Tibial nerve (tissue), 4 donors: ENCODE measurements around the gene DDX25. TPM values are rescaled to one million over a fixed set of nuclear protein-coding genes. Genes with fewer than 3 reads are reported as not detected.

Experiments used
- DNase-seq, 2 donors: peaks; one replicate each; pipeline ENCODE4 v3.0.0-alpha.2; 2019; ENCODE audit warnings: low spot score in 2 of 2
- H3K27ac ChIP-seq, 4 donors: fragments of 200-600 bp; sonication (generic) in 3 of 4; one replicate each; pipeline ENCODE4 v1.5.1; 2017 to 2019; ENCODE audit warnings: mild to moderate bottlenecking in 1 of 4
- H3K27me3 ChIP-seq, 2 donors: fragments of 200-600 bp; sonication (generic) in 1 of 2; one replicate each; pipeline versions ENCODE4 v1.5.1 to v1.6.0; 2017 to 2019
- H3K36me3 ChIP-seq, 3 donors: fragments of 200-600 bp; sonication (generic); one replicate each; pipeline ENCODE4 v1.5.1; 2018 to 2019
- H3K4me1 ChIP-seq, 4 donors: fragments of 200-600 bp; sonication (generic) in 3 of 4; one replicate each; pipeline ENCODE4 v1.5.1; 2017 to 2019
- H3K4me3 ChIP-seq, 4 donors: fragments of 200-600 bp; sonication (generic) in 3 of 4; one replicate each; pipeline ENCODE4 v1.5.1; 2017 to 2019; ENCODE audit warnings: mild to moderate bottlenecking in 1 of 4, moderate library complexity in 1 of 4
- H3K9me3 ChIP-seq, 4 donors: fragments of 200-600 bp; sonication (generic) in 3 of 4; one replicate each; pipeline ENCODE4 v1.5.1; 2017 to 2019
- EP300 ChIP-seq, 2 donors: sonication (generic); formaldehyde crosslinking; IDR thresholded peaks; one replicate each; pipeline ENCODE4 v1.6.1; 2017; ENCODE audit warnings: antibody characterized with exemption in 2 of 2, mild to moderate bottlenecking in 1 of 2
- POLR2A ChIP-seq, 2 donors: fragments of 450-650 bp; IDR thresholded peaks; one replicate each; pipeline ENCODE4 v1.6.1; 2017; ENCODE audit warnings: antibody characterized with exemption in 2 of 2, mild to moderate bottlenecking in 2 of 2, moderate library complexity in 2 of 2
- WGBS, 2 donors: methylation state at CpG; one replicate each; pipeline ENCODE4 v1.1.5; 2018; 5-methylcytosine and 5-hydroxymethylcytosine counted together
- total RNA-seq, 4 donors: library from RNA; depleted of rRNA; stranded (reverse); fragments of >200 nt; gene quantifications; one replicate each; pipeline ENCODE4 v1.1.0, GENCODE V29; 2016
- TF ChIP-seq, protein P1 (sequence below), 5 experiments: fragments of 200-600 bp in 3 of 5; fragments of 450-650 bp in 2 of 5; sonication (generic) in 3 of 5; IDR thresholded peaks; one replicate each; pipeline ENCODE4 v1.5.1; 2016 to 2019; ENCODE audit warnings: antibody characterized with exemption in 5 of 5, mild to moderate bottlenecking in 3 of 5, moderate library complexity in 2 of 5

Gene DDX25
- total RNA-seq, 4 donors from 2014 or later: 0.30 TPM; not detected in 3

DNA sequence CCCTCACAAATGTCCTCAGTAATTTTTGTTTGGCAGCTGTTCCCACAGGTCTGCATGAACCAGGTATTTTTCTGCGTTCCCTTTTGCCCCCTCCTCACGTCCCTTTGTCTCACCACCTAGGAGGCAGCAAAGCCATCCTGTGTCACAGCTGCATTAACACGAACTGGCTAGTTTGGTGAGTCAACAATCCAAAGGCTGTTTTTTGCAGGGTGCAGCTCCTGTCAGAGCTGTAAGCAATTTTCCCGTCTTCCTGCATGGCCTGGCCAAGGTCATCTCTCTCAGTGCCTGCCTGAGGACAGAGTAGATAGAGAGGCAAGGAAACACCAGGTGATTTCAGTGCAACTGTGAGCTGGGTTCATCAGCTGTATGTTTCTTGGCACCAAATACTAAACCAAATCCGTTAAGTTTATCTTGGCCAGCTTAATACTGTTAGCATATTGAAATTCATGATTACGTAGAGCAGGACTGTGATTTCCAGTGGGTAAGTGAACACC lies 21.0 kb downstream of the DDX25 start:
- no peak for DNase-seq
- 61 to 62% methylated on average over 6 of the region's 6 CpGs for WGBS, 2 donors

DNA sequence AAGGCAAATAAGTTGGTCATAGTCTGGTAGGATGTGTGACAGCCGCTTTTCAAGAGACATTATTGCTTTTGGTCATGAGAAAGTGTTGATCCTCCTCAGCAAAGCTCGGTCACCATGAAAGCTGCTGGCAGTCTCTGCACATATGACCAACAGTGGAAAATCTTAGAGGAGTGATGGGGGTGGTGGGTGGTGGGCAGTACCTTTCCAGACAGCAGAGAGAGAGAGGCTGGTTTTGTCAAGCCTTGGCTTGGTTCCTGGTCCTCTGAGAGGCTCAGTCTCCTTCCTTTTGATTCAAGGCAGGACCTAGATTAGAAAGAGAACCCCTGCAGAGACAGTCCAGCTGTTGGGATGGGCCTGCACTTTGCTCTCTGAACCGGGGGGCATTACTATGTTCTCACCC lies 21.5 kb downstream of the DDX25 start:
- H3K36me3 ChIP-seq: no peaks in the 10 kb centered on the region
- no peak overlapping the region for H3K27ac ChIP-seq
- 62 to 78% methylated on average over 3 of the region's 3 CpGs for WGBS, 2 donors
- H3K27me3 ChIP-seq: no peaks in the 10 kb centered on the region
- no peak overlapping the region for H3K4me3 ChIP-seq
- DNase-seq: no peak
- TF ChIP-seq EP300 (IDR thresholded peaks at IDR 0.05) (no peak), POLR2A (IDR thresholded peaks at IDR 0.05) (no peak)
- TF ChIP-seq, protein P1, sequence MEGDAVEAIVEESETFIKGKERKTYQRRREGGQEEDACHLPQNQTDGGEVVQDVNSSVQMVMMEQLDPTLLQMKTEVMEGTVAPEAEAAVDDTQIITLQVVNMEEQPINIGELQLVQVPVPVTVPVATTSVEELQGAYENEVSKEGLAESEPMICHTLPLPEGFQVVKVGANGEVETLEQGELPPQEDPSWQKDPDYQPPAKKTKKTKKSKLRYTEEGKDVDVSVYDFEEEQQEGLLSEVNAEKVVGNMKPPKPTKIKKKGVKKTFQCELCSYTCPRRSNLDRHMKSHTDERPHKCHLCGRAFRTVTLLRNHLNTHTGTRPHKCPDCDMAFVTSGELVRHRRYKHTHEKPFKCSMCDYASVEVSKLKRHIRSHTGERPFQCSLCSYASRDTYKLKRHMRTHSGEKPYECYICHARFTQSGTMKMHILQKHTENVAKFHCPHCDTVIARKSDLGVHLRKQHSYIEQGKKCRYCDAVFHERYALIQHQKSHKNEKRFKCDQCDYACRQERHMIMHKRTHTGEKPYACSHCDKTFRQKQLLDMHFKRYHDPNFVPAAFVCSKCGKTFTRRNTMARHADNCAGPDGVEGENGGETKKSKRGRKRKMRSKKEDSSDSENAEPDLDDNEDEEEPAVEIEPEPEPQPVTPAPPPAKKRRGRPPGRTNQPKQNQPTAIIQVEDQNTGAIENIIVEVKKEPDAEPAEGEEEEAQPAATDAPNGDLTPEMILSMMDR (IDR thresholded peaks at IDR 0.05): no peak
- H3K9me3 ChIP-seq: no peaks in the 10 kb centered on the region
- no peaks in the 10 kb centered on the region for H3K4me1 ChIP-seq

More for the DNA sequence above, 21.0 kb downstream of the DDX25 start:
- H3K4me1 ChIP-seq: no peaks in the 10 kb centered on the region
- no peak for TF ChIP-seq EP300 (IDR thresholded peaks at IDR 0.05)
- TF ChIP-seq, protein P1 (IDR thresholded peaks at IDR 0.05): no peak
- TF ChIP-seq POLR2A (IDR thresholded peaks at IDR 0.05): no peak
- H3K36me3 ChIP-seq: no peaks in the 10 kb centered on the region
- H3K4me3 ChIP-seq: no peak overlapping the region
- H3K9me3 ChIP-seq: no peaks in the 10 kb centered on the region
- no peak overlapping the region for H3K27ac ChIP-seq
- no peaks in the 10 kb centered on the region for H3K27me3 ChIP-seq

DNA sequence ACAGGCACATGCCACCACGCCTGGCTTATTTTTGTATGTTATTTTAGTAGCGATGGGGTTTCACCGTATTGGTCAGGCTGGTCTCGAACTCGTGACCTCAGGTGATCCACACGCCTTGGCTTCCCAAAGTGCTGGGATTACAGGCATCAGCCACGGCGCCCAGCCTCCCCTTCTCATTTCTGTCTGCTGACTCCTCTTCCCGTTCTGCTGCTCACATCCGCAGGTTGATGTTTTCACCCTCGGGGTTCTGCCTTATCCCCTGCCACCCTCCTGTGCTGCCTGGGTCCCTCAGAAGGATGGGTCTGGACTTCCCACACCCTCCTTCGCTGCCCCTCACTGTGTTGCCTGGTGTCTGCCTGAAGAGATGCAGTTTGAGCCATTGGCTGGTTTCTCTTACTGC lies 22.4 kb downstream of the DDX25 start:
- no peaks in the 10 kb centered on the region for H3K9me3 ChIP-seq
- WGBS, 2 donors: 91 to 94% methylated on average over 12 of the region's 12 CpGs

DNA sequence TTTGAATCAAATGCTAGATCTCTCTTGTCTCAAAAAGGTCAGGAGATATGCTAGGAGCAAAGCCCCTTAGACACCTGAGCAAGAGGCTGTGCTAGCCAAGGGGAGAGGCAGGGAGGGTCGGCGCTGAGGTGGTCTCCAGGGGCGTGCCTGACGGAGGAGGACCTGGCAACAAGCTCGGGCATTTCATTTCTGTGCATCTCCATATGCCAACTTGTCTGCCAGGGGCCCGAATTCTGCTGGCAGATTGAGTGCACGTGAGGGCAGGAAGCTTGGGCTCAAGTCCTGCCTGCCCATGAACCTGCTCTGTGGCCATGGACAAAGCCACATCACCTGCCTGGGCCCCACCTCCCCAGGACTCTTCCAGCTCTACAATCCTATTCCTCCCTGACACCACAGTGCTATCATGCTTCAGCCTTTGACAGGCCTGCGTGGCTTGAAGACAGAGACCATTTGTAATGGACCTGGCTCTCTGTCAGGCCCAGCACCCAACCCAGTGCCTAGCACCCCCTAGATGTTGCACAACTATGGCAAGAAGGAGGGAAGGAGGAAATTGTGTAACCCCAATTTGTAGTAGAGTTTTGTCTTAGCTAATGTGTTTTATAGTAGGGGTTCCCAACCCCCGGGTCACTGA lies 25.3 kb downstream of the DDX25 start:
- TF ChIP-seq, protein P1 (IDR thresholded peaks at IDR 0.05): no peak
- TF ChIP-seq POLR2A (IDR thresholded peaks at IDR 0.05): no peak
- TF ChIP-seq EP300 (IDR thresholded peaks at IDR 0.05): no peak
- whole genome bisulfite sequencing, 2 donors: 82 to 87% methylated on average over 9 of the region's 9 CpGs
- H3K4me1 ChIP-seq: no peaks in the 10 kb centered on the region
- H3K27ac ChIP-seq: no peak overlapping the region
- H3K27me3 ChIP-seq: no peaks in the 10 kb centered on the region
- DNase-seq: no peak
- no peaks in the 10 kb centered on the region for H3K9me3 ChIP-seq
- H3K4me3 ChIP-seq: no peak overlapping the region
- no peaks in the 10 kb centered on the region for H3K36me3 ChIP-seq

More for the DNA sequence above, 22.4 kb downstream of the DDX25 start:
- no peaks in the 10 kb centered on the region for H3K27me3 ChIP-seq
- H3K27ac ChIP-seq: no peak overlapping the region
- no peak for DNase-seq
- no peaks in the 10 kb centered on the region for H3K4me1 ChIP-seq
- no peak overlapping the region for H3K4me3 ChIP-seq
- TF ChIP-seq POLR2A (IDR thresholded peaks at IDR 0.05): no peak
- TF ChIP-seq, protein P1 (IDR thresholded peaks at IDR 0.05): no peak
- TF ChIP-seq EP300 (IDR thresholded peaks at IDR 0.05): no peak
- H3K36me3 ChIP-seq: no peaks in the 10 kb centered on the region

DNA sequence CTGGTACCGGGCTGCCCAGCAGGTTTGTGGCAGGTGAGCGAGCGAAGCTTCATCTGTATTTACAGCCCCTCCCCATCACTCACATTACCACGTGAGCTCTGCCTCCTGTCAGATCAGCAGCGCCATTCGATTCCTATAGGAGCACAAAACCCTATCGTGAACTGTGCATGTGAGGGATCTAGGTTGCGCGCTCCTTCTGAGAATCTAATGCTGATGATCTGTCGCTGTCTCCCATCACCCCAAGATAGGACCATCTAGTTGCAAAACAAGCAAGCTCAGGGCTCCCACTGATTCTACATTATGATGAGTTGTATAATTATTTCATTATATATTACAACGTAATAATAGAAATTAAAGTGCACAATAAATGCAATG lies 25.8 kb downstream of the DDX25 start:
- DNase-seq: no peak
- TF ChIP-seq EP300 (IDR thresholded peaks at IDR 0.05): no peak
- TF ChIP-seq, protein P1 (IDR thresholded peaks at IDR 0.05): no peak
- TF ChIP-seq POLR2A (IDR thresholded peaks at IDR 0.05): no peak
- no peaks in the 10 kb centered on the region for H3K9me3 ChIP-seq
- H3K4me1 ChIP-seq: no peaks in the 10 kb centered on the region
- no peaks in the 10 kb centered on the region for H3K27me3 ChIP-seq
- no peak overlapping the region for H3K4me3 ChIP-seq
- H3K27ac ChIP-seq: no peak overlapping the region
- 85 to 91% methylated on average over 11 of the region's 11 CpGs for WGBS, 2 donors
- H3K36me3 ChIP-seq: no peaks in the 10 kb centered on the region
